ENCODE measurements around the gene PCGF3. TPM values are rescaled to one million over a fixed set of nuclear protein-coding genes. Genes with fewer than 3 reads are reported as not detected.
"Not testable (repeated sequence)": the region's sequence is repeated elsewhere in the genome, so short reads cannot be mapped to it uniquely, and the experiment has no call there.

Gene PCGF3
- total RNA-seq, 5 donors from 2014 or later (not counting 1 experiment from before 2014, with no cell fraction given): 47.0 to 76.9 (median 51.1) TPM

DNA sequence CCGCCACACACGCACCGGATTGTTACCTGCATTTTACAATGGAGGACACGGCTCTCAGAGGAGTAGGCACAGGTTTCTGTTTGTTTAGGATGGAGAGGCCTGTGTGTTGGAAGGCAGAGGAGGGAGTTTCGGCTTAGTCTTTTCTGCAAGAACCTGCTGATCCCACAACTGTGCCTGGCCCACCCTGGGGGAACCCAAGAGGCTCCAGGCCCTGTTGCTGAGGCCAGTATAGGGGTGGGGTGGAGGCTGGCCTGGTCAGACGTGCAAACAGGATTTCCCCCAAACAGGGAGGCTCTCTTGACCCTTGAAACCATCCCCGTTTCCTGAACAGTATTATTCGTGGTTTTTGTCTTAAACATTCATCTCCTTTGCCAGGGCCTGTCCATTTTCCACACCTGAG lies 15.9 kb upstream of the PCGF3 start:
- ChIA-PET CTCF (no interaction called here), POLR2A (no interaction called here)
- DNase-seq: no peak
- Histone ChIP-seq H3K9me3 (no peaks in the 10 kb centered on the region), H3K4me1 (ENCODE audit: control insufficient read depth in 1 of 2, extremely low read depth in 1 of 2, insufficient read depth in 2 of 2, low read length in 2 of 2) (peaks cover 0 to 11% of the 10 kb centered on the region in 2 experiments), H3K27me3 (replicated peaks in 1 of 2; ENCODE audit: control insufficient read depth in 2 of 2, extremely low read depth in 1 of 2, insufficient read depth in 2 of 2, low read length in 1 of 2) (peaks cover 0 to 49% of the 10 kb centered on the region in 2 experiments), H3K36me3 (ENCODE audit: control insufficient read depth in 2 of 2, extremely low read depth in 1 of 2, insufficient read depth in 1 of 2, low read length in 1 of 2) (no peaks in the 10 kb centered on the region), H3K27ac (ENCODE audit: low read length) (no peak overlapping the region), H3K4me3 (ENCODE audit: control insufficient read depth in 1 of 2, extremely low read depth in 1 of 2, low read length in 1 of 2) (no peak overlapping the region)
- peaks cover 11 to 17% of the 10 kb centered on the region in 2 donors for H3K27me3 Mint-ChIP-seq
- no peak overlapping the region for H3K27ac Mint-ChIP-seq
- WGBS (ENCODE audit: insufficient coverage): 89% methylated on average over 5 of the region's 8 CpGs
- no peak overlapping the region for H3K4me3 Mint-ChIP-seq
- ATAC-seq (replicated peaks in 1 of 4): no peak
- peaks cover 0 to 8% (median 7%) of the 10 kb centered on the region in 3 donors for H3K4me1 Mint-ChIP-seq
- peaks cover 2% of the 10 kb centered on the region for H3K36me3 Mint-ChIP-seq
- no peaks in the 10 kb centered on the region for H3K9me3 Mint-ChIP-seq

GRCh38 chr4:692771-693554 lies 12.7 kb upstream of the PCGF3 start:
- no peak overlapping the region for H3K4me3 Mint-ChIP-seq
- ATAC-seq (replicated peaks in 1 of 4) (no peak), DNase-seq (no peak)
- peaks cover 1 to 9% of the 10 kb centered on the region in 2 donors for H3K27me3 Mint-ChIP-seq
- ChIA-PET POLR2A (interaction anchor here in 1 of 2 donors (0.5 kb wide), 1 partner anchor 32 kb away, joined by 4 read pairs; no protein-coding TSS in a partner anchor), CTCF (no interaction called here)
- no peaks in the 10 kb centered on the region for H3K9me3 ChIP-seq
- 66% methylated on average over 24 of the region's 32 CpGs for WGBS (ENCODE audit: insufficient coverage)
- no peak overlapping the region for H3K27ac ChIP-seq (ENCODE audit: low read length)
- H3K36me3 Mint-ChIP-seq: no peaks in the 10 kb centered on the region
- H3K27me3 ChIP-seq (replicated peaks in 1 of 2; ENCODE audit: control insufficient read depth in 2 of 2, extremely low read depth in 1 of 2, insufficient read depth in 2 of 2, low read length in 1 of 2): peaks cover 0 to 36% of the 10 kb centered on the region in 2 experiments
- no peak overlapping the region for H3K27ac Mint-ChIP-seq
- no peak overlapping the region for H3K4me3 ChIP-seq (ENCODE audit: control insufficient read depth in 1 of 2, extremely low read depth in 1 of 2, low read length in 1 of 2)
- H3K36me3 ChIP-seq (ENCODE audit: control insufficient read depth in 2 of 2, extremely low read depth in 1 of 2, insufficient read depth in 1 of 2, low read length in 1 of 2): no peaks in the 10 kb centered on the region
- peaks cover 0 to 11% of the 10 kb centered on the region in 2 experiments for H3K4me1 ChIP-seq (ENCODE audit: control insufficient read depth in 1 of 2, extremely low read depth in 1 of 2, insufficient read depth in 2 of 2, low read length in 2 of 2)
- no peaks in the 10 kb centered on the region for H3K9me3 Mint-ChIP-seq
- H3K4me1 Mint-ChIP-seq: peaks cover 0 to under 1% (median under 1%) of the 10 kb centered on the region in 3 donors

- POLR2A ChIA-PET; H3K36me3 Mint-ChIP-seq; H3K27ac Mint-ChIP-seq; H3K4me1 ChIP-seq (ENCODE audit: control insufficient read depth in 1 of 2, extremely low read depth in 1 of 2, insufficient read depth in 2 of 2, low read length in 2 of 2); H3K4me1 Mint-ChIP-seq; H3K9me3 Mint-ChIP-seq; H3K4me3 Mint-ChIP-seq; DNase-seq; CTCF ChIA-PET; H3K27me3 Mint-ChIP-seq; H3K9me3 ChIP-seq; H3K36me3 ChIP-seq (ENCODE audit: control insufficient read depth in 2 of 2, extremely low read depth in 1 of 2, insufficient read depth in 1 of 2, low read length in 1 of 2); ATAC-seq (replicated peaks in 1 of 4); H3K27ac ChIP-seq (ENCODE audit: low read length); H3K4me3 ChIP-seq (ENCODE audit: control insufficient read depth in 1 of 2, extremely low read depth in 1 of 2, low read length in 1 of 2): not testable (repeated sequence)
- peaks cover 0 to 24% of the 10 kb centered on the region in 2 experiments for H3K27me3 ChIP-seq (replicated peaks in 1 of 2; ENCODE audit: control insufficient read depth in 2 of 2, extremely low read depth in 1 of 2, insufficient read depth in 2 of 2, low read length in 1 of 2)
- WGBS (ENCODE audit: insufficient coverage): 87% methylated on average over 9 of the region's 12 CpGs
These were observed 11.2 kb upstream of the PCGF3 start for GRCh38 chr4:694341-694940.

GRCh38 chr4:699816-700580 lies 5.6 kb upstream of the PCGF3 start:
- Mint-ChIP-seq H3K9me3 (no peaks in the 10 kb centered on the region), H3K36me3 (no peaks in the 10 kb centered on the region), H3K4me3 (no peak overlapping the region), H3K27me3 (no peaks in the 10 kb centered on the region), H3K4me1 (peaks cover 0 to 15% (median 11%) of the 10 kb centered on the region in 3 donors), H3K27ac (peak overlapping the region in 1 of 2 donors; percentile 64)
- Histone ChIP-seq H3K4me1 (ENCODE audit: control insufficient read depth in 1 of 2, extremely low read depth in 1 of 2, insufficient read depth in 2 of 2, low read length in 2 of 2) (peaks cover 0 to 12% of the 10 kb centered on the region in 2 experiments), H3K9me3 (no peaks in the 10 kb centered on the region), H3K36me3 (ENCODE audit: control insufficient read depth in 2 of 2, extremely low read depth in 1 of 2, insufficient read depth in 1 of 2, low read length in 1 of 2) (no peaks in the 10 kb centered on the region), H3K27me3 (replicated peaks in 1 of 2; ENCODE audit: control insufficient read depth in 2 of 2, extremely low read depth in 1 of 2, insufficient read depth in 2 of 2, low read length in 1 of 2) (peaks cover 0 to 2% of the 10 kb centered on the region in 2 experiments), H3K27ac (ENCODE audit: low read length) (peak overlapping the region; percentile 23), H3K4me3 (ENCODE audit: control insufficient read depth in 1 of 2, extremely low read depth in 1 of 2, low read length in 1 of 2) (no peak overlapping the region)
- ATAC-seq (replicated peaks in 1 of 4): no peak
- ChIA-PET POLR2A (no interaction called here), CTCF (interaction anchor here in 1 of 2 donors (0.6 kb wide), 1 partner anchor 651 kb away, joined by 4 read pairs; no protein-coding TSS in a partner anchor)
- WGBS (ENCODE audit: insufficient coverage): 83% methylated on average over 18 of the region's 27 CpGs
- no peak for DNase-seq

DNA sequence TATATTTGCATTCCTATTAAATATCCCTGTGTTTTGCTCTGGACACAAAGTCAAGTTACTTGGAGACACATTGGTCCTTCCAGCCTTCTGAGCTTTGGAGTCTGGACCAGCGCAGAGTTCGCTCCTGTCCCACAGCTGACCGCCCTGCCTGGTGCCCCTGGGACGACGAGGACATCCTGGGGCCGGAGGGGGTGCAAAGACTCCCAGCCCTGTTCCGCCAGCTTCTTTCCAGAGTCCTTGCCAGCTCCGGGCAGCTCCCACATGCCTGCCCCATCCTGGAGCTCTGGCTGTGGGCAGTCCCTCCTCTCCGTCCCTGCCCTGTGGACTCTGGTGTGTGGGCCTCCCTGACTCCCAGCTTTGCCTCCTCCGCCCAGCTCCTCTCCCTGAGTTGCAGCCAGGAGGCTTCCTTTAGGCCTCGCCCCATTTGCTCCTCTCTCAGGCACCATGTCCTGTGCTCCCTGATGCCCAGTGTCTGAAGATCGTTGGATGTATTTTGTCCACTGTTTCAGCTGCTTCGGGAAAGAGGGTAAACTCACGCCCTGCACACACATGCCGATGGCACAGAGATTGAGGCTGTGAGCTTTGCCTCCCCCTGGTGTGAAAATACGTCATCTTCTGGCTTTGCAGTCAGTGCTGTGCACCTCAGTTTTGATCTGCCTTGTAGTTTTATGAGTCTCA lies 4.9 kb upstream of the PCGF3 start:
- WGBS (ENCODE audit: insufficient coverage): 94% methylated on average over 16 of the region's 16 CpGs
- Histone ChIP-seq H3K27me3 (replicated peaks in 1 of 2; ENCODE audit: control insufficient read depth in 2 of 2, extremely low read depth in 1 of 2, insufficient read depth in 2 of 2, low read length in 1 of 2) (peaks cover 0 to 2% of the 10 kb centered on the region in 2 experiments), H3K36me3 (ENCODE audit: control insufficient read depth in 2 of 2, extremely low read depth in 1 of 2, insufficient read depth in 1 of 2, low read length in 1 of 2) (no peaks in the 10 kb centered on the region), H3K4me1 (ENCODE audit: control insufficient read depth in 1 of 2, extremely low read depth in 1 of 2, insufficient read depth in 2 of 2, low read length in 2 of 2) (peaks cover 0 to 17% of the 10 kb centered on the region in 2 experiments), H3K4me3 (ENCODE audit: control insufficient read depth in 1 of 2, extremely low read depth in 1 of 2, low read length in 1 of 2) (no peak overlapping the region), H3K9me3 (no peaks in the 10 kb centered on the region), H3K27ac (ENCODE audit: low read length) (no peak overlapping the region)
- no peaks in the 10 kb centered on the region for H3K27me3 Mint-ChIP-seq
- H3K4me1 Mint-ChIP-seq: peaks cover 0 to 18% (median 11%) of the 10 kb centered on the region in 3 donors
- no peak for DNase-seq
- H3K36me3 Mint-ChIP-seq: no peaks in the 10 kb centered on the region
- no peaks in the 10 kb centered on the region for H3K9me3 Mint-ChIP-seq
- ChIA-PET POLR2A (no interaction called here), CTCF (no interaction called here)
- ATAC-seq (replicated peaks in 1 of 4): no peak
- no peak overlapping the region for H3K27ac Mint-ChIP-seq
- no peak overlapping the region for H3K4me3 Mint-ChIP-seq

DNA sequence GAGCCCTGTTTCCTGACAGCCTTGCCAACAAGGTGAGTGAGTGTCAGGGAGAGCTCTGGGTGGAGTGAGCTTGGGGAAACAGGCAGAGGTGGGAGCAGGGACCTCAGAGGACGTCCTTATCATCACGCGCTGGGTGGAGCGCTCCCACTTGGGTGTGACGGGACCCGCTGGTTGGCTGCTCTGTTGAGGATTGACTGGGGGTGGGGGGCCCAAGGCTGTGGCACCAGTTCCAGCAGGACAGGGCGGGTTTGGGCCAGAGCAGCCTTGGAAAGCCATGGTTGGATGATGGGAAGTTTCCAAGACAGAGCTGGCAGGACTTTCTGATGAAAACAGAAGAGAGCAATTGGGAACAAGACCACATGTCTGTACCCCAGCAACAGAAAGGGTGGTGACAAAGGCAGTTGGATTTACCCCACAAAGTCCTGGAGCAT lies 3.0 kb upstream of the PCGF3 start:
- Mint-ChIP-seq H3K27me3 (no peaks in the 10 kb centered on the region), H3K36me3 (no peaks in the 10 kb centered on the region), H3K4me1 (peaks cover 0 to 20% (median 14%) of the 10 kb centered on the region in 3 donors), H3K27ac (no peak overlapping the region), H3K9me3 (no peaks in the 10 kb centered on the region), H3K4me3 (no peak overlapping the region)
- H3K36me3 ChIP-seq (ENCODE audit: control insufficient read depth in 2 of 2, extremely low read depth in 1 of 2, insufficient read depth in 1 of 2, low read length in 1 of 2): no peaks in the 10 kb centered on the region
- POLR2A ChIA-PET: interaction anchor here in 1 of 2 donors (0.7 kb wide), 1 partner anchor 18 kb away, joined by 5 read pairs; no protein-coding TSS in a partner anchor
- H3K4me1 ChIP-seq (ENCODE audit: control insufficient read depth in 1 of 2, extremely low read depth in 1 of 2, insufficient read depth in 2 of 2, low read length in 2 of 2): peaks cover 3 to 33% of the 10 kb centered on the region in 2 experiments
- no peak for DNase-seq
- H3K27ac ChIP-seq (ENCODE audit: low read length): no peak overlapping the region
- no peak overlapping the region for H3K4me3 ChIP-seq (ENCODE audit: control insufficient read depth in 1 of 2, extremely low read depth in 1 of 2, low read length in 1 of 2)
- ATAC-seq (replicated peaks in 1 of 4): no peak
- WGBS (ENCODE audit: insufficient coverage): 92% methylated on average over 7 of the region's 7 CpGs
- CTCF ChIA-PET: no interaction called here
- H3K27me3 ChIP-seq (replicated peaks in 1 of 2; ENCODE audit: control insufficient read depth in 2 of 2, extremely low read depth in 1 of 2, insufficient read depth in 2 of 2, low read length in 1 of 2): peaks cover 0 to 2% of the 10 kb centered on the region in 2 experiments
- H3K9me3 ChIP-seq: no peaks in the 10 kb centered on the region

All from T-cell (primary cell).